NCI-H510A treated with DMSO at 0.1 percent for 48 hours (cell line): ENCODE measurements around the gene OR10A4.
A peak's percentile ranks its signal among the peaks of the same experiment; 100 is the strongest.
"Not testable (repeated sequence)": the region's sequence is repeated elsewhere in the genome, so short reads cannot be mapped to it uniquely, and the experiment has no call there.

Experiments
- DNase-seq: peaks from one replicate; lab custom pipeline; 2025; lab: John Stamatoyannopoulos, UW

OR10A4 gene

GRCh38 chr11:6876325-6876724 is at the start of gene OR10A4:
OR10A4 (plus strand) TSS chr11:6876625; CDS start chr11:6876648, 23 bp downstream.
- no peak for DNase-seq

- DNase-seq, result no peak
Measured at GRCh38 chr11:6828103-6828502, 48.3 kb upstream of the OR10A4 start.

- no peak for DNase-seq
Measured at GRCh38 chr11:6833356-6833755, 43.1 kb upstream of the OR10A4 start.

GRCh38 chr11:6834021-6834420 is 42.4 kb upstream of the OR10A4 start:
- DNase-seq, result no peak

GRCh38 chr11:6841694-6842093 is 34.7 kb upstream of the OR10A4 start:
- no peak for DNase-seq

DNA sequence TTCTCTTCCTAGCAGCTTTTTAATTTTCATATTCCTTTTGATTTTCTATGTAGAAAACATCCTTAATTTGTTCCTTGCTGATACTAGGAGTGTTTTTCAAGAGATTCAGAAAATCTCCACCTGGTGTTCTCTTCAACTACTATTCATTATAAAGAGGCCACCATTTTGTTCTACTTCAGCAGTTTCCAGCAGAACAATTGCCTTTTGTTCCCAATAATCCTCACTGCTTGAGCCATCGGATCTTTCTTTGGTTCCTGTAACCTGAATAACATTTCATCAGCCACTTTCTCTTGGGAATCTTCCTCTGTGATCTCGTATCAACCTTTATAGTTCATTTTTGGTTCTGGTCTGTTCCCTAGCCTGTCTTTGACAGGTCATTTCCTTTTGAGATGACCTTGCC is 32.8 kb upstream of the OR10A4 start:
- peak; percentile 16 for DNase-seq

GRCh38 chr11:6844356-6844755 is 32.1 kb upstream of the OR10A4 start:
- DNase-seq, result peak; percentile 32

DNA sequence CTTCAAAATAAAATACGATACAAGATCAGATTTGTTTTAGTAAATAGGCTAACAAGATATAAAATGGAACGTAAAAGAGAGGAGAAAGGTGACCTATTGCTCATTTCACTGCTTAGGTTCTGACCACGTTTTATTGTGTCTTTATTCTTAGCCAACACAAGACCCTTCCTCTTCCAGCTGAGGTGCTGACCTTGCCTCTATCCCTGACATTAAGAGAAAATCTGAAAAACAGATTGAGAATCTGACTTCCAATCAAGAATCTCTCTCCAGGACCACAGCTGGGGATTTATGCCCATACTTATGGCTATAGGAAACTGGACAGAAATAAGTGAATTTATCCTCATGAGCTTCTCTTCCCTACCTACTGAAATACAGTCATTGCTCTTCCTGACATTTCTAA is 31.0 kb upstream of the OR10A4 start, which contains the start of gene OR10A5:
Gene OR10A5 (plus strand): TSS at position 301 of the 400 bp plus-strand sequence. CDS start 0 bp downstream, at position 301.
- DNase-seq, result no peak

GRCh38 chr11:6850526-6850925 is 25.9 kb upstream of the OR10A4 start:
- no peak for DNase-seq

DNA sequence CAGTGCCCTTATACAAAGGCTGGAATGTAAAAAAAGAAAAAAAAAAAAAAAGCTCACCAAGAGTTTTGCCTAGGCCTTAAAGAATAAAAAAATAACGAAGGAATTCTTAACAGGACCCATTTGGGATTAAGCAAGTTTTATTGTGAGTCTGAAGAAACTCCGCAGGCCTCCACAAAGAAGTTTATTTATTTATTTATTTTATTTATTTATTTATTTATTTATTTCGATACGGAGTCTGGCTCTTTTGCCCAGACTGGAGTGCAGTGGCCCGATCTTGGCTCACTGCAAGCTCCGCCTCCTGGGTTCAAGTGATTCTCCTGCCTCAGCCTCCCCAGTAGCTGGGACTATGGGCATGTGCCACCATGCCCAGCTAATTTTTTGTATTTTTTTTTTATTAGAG is 21.6 kb upstream of the OR10A4 start:
- not testable (repeated sequence) for DNase-seq

DNA sequence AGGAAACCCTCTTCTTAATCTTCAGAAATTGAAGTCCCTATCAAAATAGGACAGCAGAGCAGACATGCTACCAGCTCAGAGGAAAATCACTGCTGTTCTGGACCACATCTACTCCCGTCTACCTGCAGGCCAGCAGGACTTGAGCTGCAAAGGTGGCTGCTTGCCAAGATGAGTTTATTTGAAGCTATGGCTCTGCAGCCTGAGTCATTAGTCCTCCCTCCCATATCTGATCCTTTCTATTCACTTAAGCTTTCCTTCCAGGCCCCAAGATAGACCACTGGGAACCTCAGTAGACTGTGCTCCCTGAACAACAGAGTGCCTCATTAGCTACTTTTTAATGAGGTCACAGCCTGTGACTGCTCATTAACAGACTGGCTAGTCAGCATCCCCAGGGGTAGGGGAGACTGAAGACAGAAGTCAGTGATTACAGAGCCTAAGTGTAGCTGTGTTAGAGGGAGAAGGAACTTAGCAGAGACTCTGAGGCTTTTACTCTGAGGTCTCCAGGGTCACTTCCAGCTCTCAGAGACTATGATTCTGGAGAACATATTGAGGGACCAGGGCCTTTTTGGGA is 20.4 kb upstream of the OR10A4 start:
- DNase-seq, result no peak

DNA sequence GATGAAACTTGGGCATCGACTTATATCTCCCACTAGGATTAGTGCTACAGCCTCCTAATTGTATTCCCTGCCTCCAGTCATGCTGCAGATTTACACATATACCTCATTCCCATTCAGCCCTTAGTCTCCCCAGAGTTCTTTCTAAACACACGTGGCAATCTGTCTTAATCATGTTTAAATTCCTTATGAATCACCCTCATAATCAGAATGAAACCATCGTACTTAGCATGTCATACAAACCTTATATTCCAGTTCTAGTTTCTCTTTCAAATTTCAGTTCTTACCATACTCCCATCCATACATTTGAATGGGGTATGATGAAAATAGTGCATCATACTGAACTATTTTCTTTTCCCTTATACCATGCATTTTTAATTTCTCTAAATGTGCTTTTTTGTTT is 19.6 kb upstream of the OR10A4 start:
- DNase-seq, result no peak

GRCh38 chr11:6862961-6863360 is 13.5 kb upstream of the OR10A4 start, which contains the start of gene OR10A2:
OR10A2 (plus strand) TSS chr11:6863057; CDS start chr11:6869755, 6,698 bp downstream.
- DNase-seq, result no peak

- DNase-seq, result no peak
Measured at GRCh38 chr11:6864438-6864837, 12.0 kb upstream of the OR10A4 start.

DNA sequence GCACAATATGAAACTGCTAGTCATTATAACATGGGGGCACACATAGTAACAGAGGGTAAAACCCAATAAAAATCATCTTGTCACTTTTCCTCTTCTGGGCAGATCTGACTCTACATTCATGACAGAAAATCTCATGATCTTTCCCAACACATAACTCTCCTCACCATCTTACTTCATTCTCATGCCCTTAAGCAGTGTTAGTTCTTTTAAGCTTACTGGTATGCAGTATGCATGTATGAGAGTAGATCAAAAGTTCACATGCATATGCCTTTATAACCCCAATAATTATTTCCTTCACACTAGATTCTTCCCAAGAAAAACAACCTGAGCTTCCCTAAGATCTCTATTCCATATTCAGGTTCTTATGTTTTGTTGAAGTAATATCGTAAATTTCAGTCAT is 5.1 kb upstream of the OR10A4 start:
- no peak for DNase-seq

- no peak for DNase-seq
Measured at GRCh38 chr11:6875761-6876160, 664 bp upstream of the OR10A4 start.

- DNase-seq, result no peak
Measured at GRCh38 chr11:6876914-6877313, 489 bp downstream of the OR10A4 start.

GRCh38 chr11:6882751-6883150 is 6.3 kb downstream of the OR10A4 start:
- DNase-seq, result no peak

DNA sequence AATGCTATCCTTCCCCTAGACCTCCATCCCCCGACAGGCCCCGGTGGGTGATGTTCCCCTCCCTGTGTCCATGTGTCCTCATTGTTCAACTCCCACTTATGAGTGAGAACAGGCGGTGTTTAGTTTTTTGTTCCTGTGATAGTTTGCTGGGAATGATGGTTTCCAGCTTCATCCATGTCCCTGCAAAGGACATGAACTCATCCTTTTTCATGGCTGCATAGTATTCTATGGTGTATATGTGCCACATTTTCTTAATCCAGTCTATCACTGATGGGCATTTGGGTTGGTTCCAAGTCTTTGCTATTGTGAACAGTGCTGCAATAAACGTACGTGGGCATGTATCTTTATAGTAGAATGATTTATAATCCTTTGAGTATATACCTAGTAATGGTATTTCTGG is 11.3 kb downstream of the OR10A4 start:
- not testable (repeated sequence) for DNase-seq

- DNase-seq, result no peak
Measured at GRCh38 chr11:6888830-6889229, 12.4 kb downstream of the OR10A4 start.

GRCh38 chr11:6889835-6890234 is 13.4 kb downstream of the OR10A4 start:
- no peak for DNase-seq

DNA sequence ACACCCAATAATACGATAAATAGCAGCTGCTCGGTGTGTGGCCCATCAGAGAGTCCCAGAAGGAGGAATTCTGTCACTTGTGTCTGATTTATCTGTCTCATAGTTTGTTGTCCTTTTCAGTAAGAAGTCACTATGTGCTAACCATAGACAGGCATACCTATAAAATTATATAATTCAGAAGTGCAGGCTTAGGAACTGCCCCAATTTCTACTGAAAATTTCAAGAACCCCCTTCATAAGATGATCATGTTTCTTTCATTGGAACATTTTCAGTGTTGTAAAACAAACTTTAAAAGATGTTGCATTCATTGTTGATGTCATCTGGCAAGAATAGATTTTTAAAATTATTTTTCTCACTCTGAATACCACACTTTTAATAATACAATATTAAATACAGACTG is 16.0 kb downstream of the OR10A4 start, which contains the start of gene OR2D2:
Gene OR2D2 (minus strand): TSS at position 101 of the 400 bp plus-strand sequence. CDS start 0 bp downstream, at position 101.
- no peak for DNase-seq

- DNase-seq, result no peak
Measured at GRCh38 chr11:6894097-6894496, 17.7 kb downstream of the OR10A4 start.

- DNase-seq, result no peak
Measured at GRCh38 chr11:6895010-6895409, 18.6 kb downstream of the OR10A4 start.
